ENCODE measurements around the gene FBXO33.
"Not testable (repeated sequence)": the region's sequence is repeated elsewhere in the genome, so short reads cannot be mapped to it uniquely, and the experiment has no call there.

The FBXO33 gene

DNA sequence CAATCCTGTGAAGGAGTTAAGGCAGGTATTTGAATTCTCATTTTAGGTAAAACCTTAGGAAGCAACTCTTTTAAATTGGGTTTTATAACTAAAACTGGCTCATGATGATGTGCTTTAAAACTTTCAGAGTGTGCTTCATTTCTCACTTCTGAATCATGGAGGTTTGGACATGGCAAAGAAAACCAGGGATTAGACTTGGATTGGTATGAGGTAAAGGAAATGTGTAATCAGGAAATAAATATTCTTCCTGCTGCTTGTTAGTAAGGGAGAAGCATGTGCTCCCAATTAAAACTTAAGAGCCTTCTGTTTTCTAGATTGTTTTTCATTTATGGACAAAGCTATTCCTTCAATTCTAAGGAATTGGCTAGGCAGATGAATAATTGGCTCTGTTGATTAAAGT is 57.4 kb downstream of the FBXO33 start:
- no peak for DNase-seq (ENCODE audit: low read depth in 1 of 2, low spot score in 1 of 2)

DNA sequence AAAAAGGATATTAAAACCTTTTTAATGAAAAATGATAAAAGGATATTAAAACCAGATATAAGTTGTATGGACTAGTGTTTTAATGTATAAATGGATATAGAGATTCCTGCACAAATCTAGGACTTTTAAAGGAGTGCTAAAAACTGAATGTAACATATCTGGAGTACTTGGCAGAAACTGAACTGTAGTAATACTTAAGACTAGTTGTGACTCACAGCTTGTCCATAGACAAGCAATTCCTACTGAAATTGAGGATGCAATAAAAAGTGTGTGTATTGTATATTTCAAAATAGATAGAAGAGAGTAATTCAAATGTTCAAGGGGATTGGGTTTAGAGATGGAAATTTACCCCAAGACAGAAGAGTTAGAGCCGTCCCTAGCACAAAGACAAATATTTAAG is 59.6 kb downstream of the FBXO33 start:
- no peak for DNase-seq (ENCODE audit: low read depth in 1 of 2, low spot score in 1 of 2)

DNA sequence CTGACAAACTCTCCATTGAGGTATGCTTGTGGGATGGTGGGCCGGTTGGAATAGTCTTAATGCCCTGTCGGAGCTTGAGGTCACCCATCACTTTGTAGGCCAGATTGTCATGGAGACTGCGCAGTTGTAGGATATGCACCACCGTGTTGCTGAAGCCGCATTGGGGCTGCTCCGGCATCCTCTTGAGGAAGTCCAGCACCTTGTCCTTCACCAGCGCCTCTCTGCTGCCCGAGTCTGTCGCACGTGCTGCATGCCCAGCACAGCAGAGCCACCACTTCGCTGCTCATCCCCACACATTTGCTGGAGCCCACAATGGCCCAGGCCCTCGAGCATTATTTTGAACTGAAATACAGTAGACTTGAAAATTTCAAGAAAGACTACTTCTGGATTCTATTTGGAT is 61.8 kb downstream of the FBXO33 start:
- no peak for DNase-seq (ENCODE audit: low read depth in 1 of 2, low spot score in 1 of 2)

DNA sequence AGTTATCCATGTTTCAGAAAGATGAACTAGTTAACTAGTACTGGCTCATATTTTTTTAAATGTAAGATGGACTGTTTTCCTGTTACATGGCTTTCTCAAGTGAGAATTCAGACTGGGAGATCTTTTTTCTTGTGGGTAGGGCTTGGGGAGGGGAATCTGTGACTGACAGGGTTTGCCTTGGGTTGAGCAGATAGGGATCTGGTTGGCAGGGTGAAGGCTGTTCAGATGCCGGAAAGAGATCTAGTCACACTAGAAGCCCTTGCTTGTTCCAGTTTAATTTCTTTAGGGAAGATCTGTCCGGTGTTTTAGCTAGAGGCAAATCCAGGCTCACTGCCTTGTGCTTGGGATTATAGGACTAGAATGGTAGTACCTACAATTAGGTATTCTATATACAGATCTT is 63.2 kb downstream of the FBXO33 start:
- DNase-seq (ENCODE audit: low read depth in 1 of 2, low spot score in 1 of 2): no peak

DNA sequence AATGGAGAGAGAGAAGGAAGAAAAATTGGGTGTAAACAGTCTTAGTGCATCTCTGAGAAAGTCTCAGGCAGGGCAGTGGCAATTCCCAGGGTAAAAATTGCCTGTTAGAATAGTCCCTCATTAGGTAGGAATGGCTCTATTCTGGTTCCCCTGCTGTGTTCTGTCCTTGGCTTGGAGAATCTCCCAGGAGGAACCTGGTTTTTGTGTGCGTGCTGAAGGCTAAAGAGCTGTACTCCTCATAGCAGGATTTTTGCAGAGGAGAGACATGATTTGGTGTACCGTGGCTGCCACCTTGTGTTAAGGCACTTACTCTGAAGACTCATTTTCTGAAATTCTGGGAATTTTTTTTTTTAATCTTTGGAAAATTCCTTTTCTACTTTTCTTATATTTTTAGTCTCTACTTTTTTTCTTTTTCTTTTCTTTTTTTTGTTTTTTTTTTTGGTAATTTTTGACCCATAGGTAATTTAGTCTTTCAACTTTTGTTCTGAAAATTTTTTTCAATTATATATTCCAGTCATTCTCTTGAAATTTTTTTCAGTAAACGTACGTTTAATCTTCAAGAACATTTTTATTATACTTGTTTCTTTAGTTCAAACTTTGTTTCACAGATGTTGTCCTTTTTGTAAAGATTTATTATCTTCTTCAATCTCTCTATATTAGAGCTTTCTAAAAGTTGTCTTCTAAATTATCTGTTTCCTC is 63.8 kb downstream of the FBXO33 start:
- no peak for DNase-seq (ENCODE audit: low read depth in 1 of 2, low spot score in 1 of 2)

DNA sequence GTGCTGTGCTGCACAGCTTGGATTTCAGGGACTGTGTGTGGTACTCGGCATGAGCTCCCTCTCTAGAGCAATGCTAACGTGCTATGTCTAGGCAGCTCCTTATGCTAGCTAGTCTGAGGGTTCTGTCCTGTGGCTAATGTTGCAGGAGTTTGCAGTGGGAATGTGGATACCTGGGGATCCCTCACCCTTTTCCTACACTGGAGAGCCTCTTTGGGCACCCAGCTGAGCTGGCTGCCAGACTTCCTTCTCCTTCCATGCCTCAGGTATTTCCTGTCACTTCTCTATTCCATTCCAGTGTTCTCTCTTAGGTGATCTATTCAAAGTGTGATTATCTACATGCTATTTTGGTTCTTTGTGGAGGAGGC is 64.9 kb downstream of the FBXO33 start:
- no peak for DNase-seq (ENCODE audit: low read depth in 1 of 2, low spot score in 1 of 2)

DNA sequence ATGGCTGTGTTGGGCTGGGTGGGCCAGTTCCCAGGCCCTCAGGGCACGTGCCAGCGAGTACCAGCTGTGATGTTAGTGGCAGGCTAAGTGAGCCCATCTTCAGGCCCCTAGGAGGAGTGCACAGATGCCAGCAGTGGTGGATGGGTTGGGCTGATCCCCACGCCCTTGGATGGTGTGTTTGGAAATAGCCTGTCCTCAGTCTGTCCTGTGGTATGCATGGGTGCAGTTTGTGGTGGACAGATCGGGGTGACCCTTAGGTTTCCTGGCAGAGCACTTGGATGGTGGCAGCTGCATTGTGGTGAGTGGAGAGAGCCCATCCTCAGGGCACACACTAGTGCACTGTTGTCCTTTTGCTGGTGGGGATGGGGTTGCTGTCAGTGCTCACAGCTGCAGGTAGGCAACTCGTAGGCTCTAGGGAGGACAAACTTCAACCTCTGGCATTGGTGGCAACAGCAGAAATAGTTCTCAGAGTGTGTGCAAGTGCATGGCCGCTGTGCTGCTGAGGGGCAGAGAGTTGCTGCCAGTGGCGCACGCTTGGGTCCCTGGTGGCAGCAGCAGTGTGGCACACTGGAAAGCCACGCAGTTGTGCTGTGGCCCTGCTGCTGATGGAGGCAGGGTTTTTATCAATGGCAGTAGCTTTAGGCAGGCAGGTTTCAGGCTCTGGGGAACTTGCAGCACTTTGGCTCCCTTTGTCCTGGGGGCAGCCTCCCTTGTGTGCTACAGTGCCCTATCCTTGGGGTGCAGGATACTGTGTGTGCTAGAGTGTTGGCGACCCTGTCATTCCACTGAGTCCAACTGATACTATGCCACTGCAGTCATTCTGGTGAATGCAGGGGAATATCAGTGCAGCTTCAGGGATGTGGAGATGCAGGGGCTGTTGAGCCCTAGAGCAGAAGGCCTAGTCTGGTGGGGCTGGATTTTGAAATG is 65.5 kb downstream of the FBXO33 start:
- no peak for DNase-seq (ENCODE audit: low read depth in 1 of 2, low spot score in 1 of 2)

DNA sequence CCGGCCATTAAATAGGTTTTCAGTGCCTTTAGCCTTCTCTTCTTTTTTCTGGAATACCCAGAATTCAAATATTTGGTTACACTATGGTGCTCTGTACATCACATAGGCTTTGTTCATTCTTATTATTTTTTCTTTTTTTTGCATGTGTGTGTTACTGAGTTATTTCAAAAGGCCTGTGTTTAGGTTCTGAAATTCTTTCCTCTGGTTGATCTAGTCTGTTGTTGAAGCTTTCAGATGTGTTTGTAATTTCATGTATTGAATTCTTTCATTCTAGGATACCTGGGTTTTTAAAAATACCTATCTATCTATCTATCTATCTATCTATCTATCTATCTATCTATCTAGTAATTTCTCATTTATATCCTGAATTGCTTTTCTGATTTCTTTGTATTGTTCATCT is 66.9 kb downstream of the FBXO33 start:
- DNase-seq (ENCODE audit: low read depth in 1 of 2, low spot score in 1 of 2): no peak

DNA sequence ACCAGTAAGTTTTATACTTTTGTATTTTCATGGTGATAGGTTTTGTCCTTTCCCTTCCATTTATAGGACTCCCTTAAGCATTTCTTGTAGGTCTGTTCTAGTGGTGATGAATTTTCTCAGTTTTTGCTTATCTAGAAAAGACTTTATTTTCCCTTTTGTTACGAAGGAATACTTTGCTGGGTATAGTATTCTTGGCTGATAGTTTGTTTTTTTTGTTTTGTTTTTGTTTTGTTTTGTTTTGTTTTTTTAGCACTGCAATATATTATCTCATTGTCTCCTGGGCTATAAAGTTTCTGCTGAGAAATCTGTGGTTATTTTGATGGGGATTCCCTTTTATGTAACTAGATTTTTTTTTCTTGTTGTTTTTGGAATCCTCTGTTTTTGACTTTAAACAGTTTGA is 67.7 kb downstream of the FBXO33 start:
- no peak for DNase-seq (ENCODE audit: low read depth in 1 of 2, low spot score in 1 of 2)

DNA sequence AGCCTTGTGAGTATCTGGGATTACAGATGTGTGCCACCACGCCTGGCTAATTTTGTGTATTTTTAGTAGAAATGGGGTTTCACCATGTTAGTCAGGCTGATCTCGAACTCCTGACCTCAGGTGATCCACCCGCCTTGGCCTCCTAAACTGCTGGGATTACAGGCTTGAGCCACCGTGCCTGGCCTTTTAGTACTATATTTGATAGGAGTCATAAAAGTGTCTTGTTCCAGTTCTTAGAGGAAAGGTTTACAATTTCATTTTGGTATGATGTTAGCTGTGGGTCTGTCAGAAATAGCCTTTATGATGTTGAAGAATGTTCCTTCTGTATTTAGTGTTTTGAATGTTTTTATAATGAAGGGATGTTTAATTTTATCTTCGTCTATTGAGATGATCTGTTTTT is 70.7 kb downstream of the FBXO33 start:
- DNase-seq (ENCODE audit: low read depth in 1 of 2, low spot score in 1 of 2): not testable (repeated sequence)

DNA sequence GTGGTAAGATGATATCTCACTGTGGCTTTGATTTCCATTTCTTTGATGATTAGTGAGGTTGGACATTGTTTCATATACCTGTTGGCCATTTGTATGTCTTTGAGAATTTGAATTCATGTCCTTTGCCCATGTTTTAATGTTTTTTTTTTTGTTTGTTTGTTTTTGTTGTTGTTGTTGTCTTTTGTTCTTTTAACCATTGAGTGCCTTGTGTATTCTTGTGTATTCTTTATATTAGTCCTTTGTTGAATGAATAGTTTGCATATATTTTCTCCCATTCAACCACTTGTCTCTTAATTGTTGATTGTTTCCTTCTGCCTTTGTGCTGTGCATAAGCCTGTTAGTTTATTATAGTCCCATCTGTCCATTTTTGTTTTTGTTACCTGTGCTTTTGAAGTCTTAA is 71.9 kb downstream of the FBXO33 start:
- no peak for DNase-seq (ENCODE audit: low read depth in 1 of 2, low spot score in 1 of 2)

DNA sequence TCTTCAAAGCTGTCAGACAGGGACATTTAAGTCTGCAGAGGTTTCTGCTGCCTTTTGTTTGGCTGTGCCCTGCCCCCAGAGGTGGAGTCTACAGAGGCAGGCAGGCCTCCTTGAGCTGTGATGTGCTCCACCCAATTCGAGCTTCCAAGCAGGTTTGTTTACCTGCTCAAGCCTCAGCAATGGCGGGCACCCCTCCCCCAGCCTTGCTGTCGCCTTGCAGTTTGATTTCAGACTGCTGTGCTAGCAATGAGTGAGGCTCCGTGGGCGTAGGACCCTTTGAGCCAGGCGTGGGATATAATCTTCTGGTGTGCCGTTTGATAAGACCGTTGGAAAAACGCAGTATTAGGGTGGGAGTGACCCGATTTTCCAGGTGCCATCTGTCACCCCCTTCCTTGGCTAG is 73.2 kb downstream of the FBXO33 start:
- not testable (repeated sequence) for DNase-seq (ENCODE audit: low read depth in 1 of 2, low spot score in 1 of 2)

DNA sequence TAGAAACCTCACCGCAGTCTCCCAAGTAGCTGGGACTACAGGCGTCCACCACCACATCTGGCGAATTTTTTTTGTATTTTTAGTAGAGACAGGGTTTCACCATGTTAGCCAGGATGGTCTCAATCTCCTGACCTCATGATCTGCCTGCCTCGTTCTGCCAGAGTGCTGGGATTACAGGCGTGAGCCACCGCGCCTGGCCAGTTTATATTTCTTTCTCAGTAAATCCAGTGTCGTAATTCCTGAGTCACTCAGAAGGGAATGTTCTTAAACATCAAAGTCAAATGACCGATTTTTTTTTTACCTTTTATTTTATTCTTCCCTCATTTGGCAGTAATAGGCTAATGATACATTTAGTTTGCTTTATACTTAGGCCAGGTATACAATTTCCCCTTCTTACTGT is 80.5 kb downstream of the FBXO33 start:
- DNase-seq (ENCODE audit: low read depth in 1 of 2, low spot score in 1 of 2): no peak

DNA sequence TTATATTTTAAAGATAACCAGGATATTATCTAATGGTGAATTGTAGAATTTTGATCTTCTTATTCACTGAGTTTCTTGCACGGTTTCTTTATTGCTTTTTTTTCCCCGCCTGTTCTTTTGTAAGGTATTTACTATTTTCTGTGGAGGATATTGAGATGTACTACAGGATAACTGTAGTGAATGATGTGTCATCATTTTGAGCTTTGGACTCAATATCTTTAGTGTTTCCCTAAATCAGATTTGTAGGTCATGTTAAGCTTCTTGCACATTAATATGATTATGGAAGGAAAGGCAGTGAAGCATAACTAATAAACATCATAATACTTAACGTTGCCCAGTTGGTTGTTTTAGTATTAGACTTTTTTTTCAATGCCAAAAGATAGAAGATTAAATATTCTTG is 81.4 kb downstream of the FBXO33 start:
- DNase-seq (ENCODE audit: low read depth in 1 of 2, low spot score in 1 of 2): no peak
